Trophoblast cell (in vitro differentiated cells and primary cell): Measurements from ENCODE around the gene YES1.
"Not testable (repeated sequence)": the region's sequence is repeated elsewhere in the genome, so short reads cannot be mapped to it uniquely, and the experiment has no call there.

Source experiments
- DNase-seq, 2 donors: peaks; one replicate each; pipeline ENCODE4 v3.0.0-alpha.2; 2016
- H2AFZ ChIP-seq: 2 replicates; pipeline ENCODE4 v1.6.1; 2013; ENCODE audit warnings: low read length, moderate library complexity, mild to moderate bottlenecking; ENCODE audit not compliant: insufficient read depth, poor library complexity
- H2AK5ac ChIP-seq: 2 replicates; pipeline ENCODE4 v1.6.1; 2013; ENCODE audit warnings: mild to moderate bottlenecking, low read length
- H2BK120ac ChIP-seq: 2 replicates; pipeline ENCODE4 v1.6.1; 2013; ENCODE audit warnings: low read length, mild to moderate bottlenecking, moderate library complexity; ENCODE audit not compliant: insufficient read depth, poor library complexity
- H2BK12ac ChIP-seq: 2 replicates; pipeline ENCODE4 v1.6.1; 2013; ENCODE audit warnings: mild to moderate bottlenecking, low read length, moderate library complexity
- H2BK5ac ChIP-seq: 2 replicates; pipeline ENCODE4 v1.6.1; 2013; ENCODE audit warnings: low read length, low read depth, moderate library complexity, mild to moderate bottlenecking; ENCODE audit not compliant: poor library complexity
- H3K14ac ChIP-seq: 2 replicates; pipeline ENCODE4 v1.6.1; 2013; ENCODE audit warnings: mild to moderate bottlenecking, low read length
- H3K18ac ChIP-seq: 2 replicates; pipeline ENCODE4 v1.6.1; 2013; ENCODE audit warnings: mild to moderate bottlenecking, low read length
- H3K23ac ChIP-seq: 2 replicates; pipeline ENCODE4 v1.6.1; 2013; ENCODE audit warnings: low read length
- H3K27ac ChIP-seq: 2 replicates; pipeline ENCODE4 v1.5.1; 2013; ENCODE audit warnings: low read depth, mild to moderate bottlenecking, inconsistent platforms, low read length, moderate library complexity
- H3K27me3 ChIP-seq: 2 replicates; pipeline ENCODE4 v1.6.1; 2013; ENCODE audit warnings: inconsistent platforms, mild to moderate bottlenecking, low read length, moderate library complexity; ENCODE audit not compliant: insufficient read depth
- H3K36me3 ChIP-seq, 2 experiments: 1 replicate in 1 of 2; 2 replicates in 1 of 2; pipeline ENCODE4 v1.6.1; 2013; ENCODE audit warnings: low read length in 2 of 2, mild to moderate bottlenecking in 2 of 2, moderate library complexity in 1 of 2; ENCODE audit not compliant: insufficient read depth in 2 of 2, control insufficient read depth in 1 of 2
- H3K4ac ChIP-seq: 2 replicates; pipeline ENCODE4 v1.6.1; 2013; ENCODE audit warnings: low read depth, mild to moderate bottlenecking, low read length, moderate library complexity
- H3K4me1 ChIP-seq, 2 experiments: 1 replicate in 1 of 2; 2 replicates in 1 of 2; pipeline ENCODE4 v1.6.1; 2013; ENCODE audit warnings: low read length in 2 of 2, mild to moderate bottlenecking in 2 of 2, moderate library complexity in 1 of 2; ENCODE audit not compliant: insufficient read depth in 2 of 2, control insufficient read depth in 1 of 2
- H3K4me2 ChIP-seq: 2 replicates; pipeline ENCODE4 v1.6.1; 2013; ENCODE audit warnings: inconsistent platforms, mild to moderate bottlenecking, low read length, moderate library complexity
- H3K4me3 ChIP-seq: 2 replicates; pipeline ENCODE4 v1.5.1; 2013; ENCODE audit warnings: mild to moderate bottlenecking, low read depth, low read length, inconsistent platforms
- H3K79me1 ChIP-seq: one replicate; pipeline ENCODE4 v1.6.1; 2013; ENCODE audit warnings: low read length
- H3K79me2 ChIP-seq: 2 replicates; pipeline ENCODE4 v1.6.1; 2013; ENCODE audit warnings: low read length, mild to moderate bottlenecking; ENCODE audit not compliant: control insufficient read depth, insufficient read depth, poor library complexity
- H3K9ac ChIP-seq: 2 replicates; pipeline ENCODE4 v1.6.1; 2013; ENCODE audit warnings: mild to moderate bottlenecking, low read length
- H3K9me3 ChIP-seq: 2 replicates; pipeline ENCODE4 v1.6.1; 2013; ENCODE audit warnings: low read depth, mild to moderate bottlenecking, control low read depth, inconsistent platforms, low read length; ENCODE audit not compliant: insufficient read depth
- H4K12ac ChIP-seq: 2 replicates; pipeline ENCODE4 v1.6.1; 2013; ENCODE audit warnings: low read depth, mild to moderate bottlenecking, low read length, moderate library complexity
- H4K8ac ChIP-seq: 2 replicates; pipeline ENCODE4 v1.6.1; 2013; ENCODE audit warnings: low read depth, mild to moderate bottlenecking, low read length, moderate library complexity
- H4K91ac ChIP-seq: one replicate; pipeline ENCODE4 v1.6.1; 2013; ENCODE audit warnings: low read depth, mild to moderate bottlenecking, low read length, moderate library complexity
- WGBS: extraction: QIAGEN DNeasy Blood & Tissue Kit; methylation state at CpG from one replicate; pipeline ENCODE4 v1.1.7; 2013; ENCODE audit warnings: missing lambda C conversion rate; ENCODE audit not compliant: insufficient read length, insufficient coverage; ENCODE audit errors: extremely low coverage; 5-methylcytosine and 5-hydroxymethylcytosine counted together

YES1 gene

GRCh38 chr18:784470-785172 lies 27.4 kb downstream of the YES1 start:
- Histone ChIP-seq H2AK5ac (no peak overlapping the region), H3K27me3 (no peaks in the 10 kb centered on the region), H3K9ac (no peak overlapping the region), H3K4ac (no peak overlapping the region), H3K4me2 (no peak overlapping the region), H3K14ac (no peak overlapping the region), H4K8ac (no peak overlapping the region), H4K91ac (no peak overlapping the region), H4K12ac (no peak overlapping the region), H3K79me2 (peaks cover 7% of the 10 kb centered on the region), H3K4me3 (no peak overlapping the region), H3K79me1 (no peaks in the 10 kb centered on the region), H3K9me3 (no peaks in the 10 kb centered on the region), H2BK120ac (no peak overlapping the region), H3K27ac (no peak overlapping the region), H3K36me3 (no peaks in the 10 kb centered on the region), H2AFZ (no peak overlapping the region), H3K23ac (no peak overlapping the region), H3K18ac (no peak overlapping the region), H2BK12ac (no peak overlapping the region), H2BK5ac (no peak overlapping the region), H3K4me1 (peaks cover 0 to 5% of the 10 kb centered on the region in 2 experiments)
- WGBS = no CpG with 5 or more reads among the region's 5 CpGs
- DNase-seq = no peak

- Histone ChIP-seq H3K4me1 (peaks cover 2 to 3% of the 10 kb centered on the region in 2 experiments), H3K79me2 (peaks cover 2% of the 10 kb centered on the region), H3K36me3 (no peaks in the 10 kb centered on the region), H2AK5ac (no peak overlapping the region), H3K27ac (no peak overlapping the region), H3K23ac (no peak overlapping the region), H3K14ac (no peak overlapping the region), H3K18ac (no peak overlapping the region), H4K12ac (no peak overlapping the region), H2BK120ac (no peak overlapping the region), H4K91ac (no peak overlapping the region), H3K27me3 (no peaks in the 10 kb centered on the region), H3K4ac (no peak overlapping the region), H3K9ac (no peak overlapping the region), H2AFZ (no peak overlapping the region), H3K79me1 (no peaks in the 10 kb centered on the region), H4K8ac (no peak overlapping the region), H3K4me3 (no peak overlapping the region), H3K9me3 (no peaks in the 10 kb centered on the region), H2BK5ac (no peak overlapping the region), H3K4me2 (no peak overlapping the region), H2BK12ac (no peak overlapping the region)
- no peak for DNase-seq
- no CpG with 5 or more reads among the region's 4 CpGs for WGBS
These were observed 33.7 kb downstream of the YES1 start for GRCh38 chr18:778194-778927.

DNA sequence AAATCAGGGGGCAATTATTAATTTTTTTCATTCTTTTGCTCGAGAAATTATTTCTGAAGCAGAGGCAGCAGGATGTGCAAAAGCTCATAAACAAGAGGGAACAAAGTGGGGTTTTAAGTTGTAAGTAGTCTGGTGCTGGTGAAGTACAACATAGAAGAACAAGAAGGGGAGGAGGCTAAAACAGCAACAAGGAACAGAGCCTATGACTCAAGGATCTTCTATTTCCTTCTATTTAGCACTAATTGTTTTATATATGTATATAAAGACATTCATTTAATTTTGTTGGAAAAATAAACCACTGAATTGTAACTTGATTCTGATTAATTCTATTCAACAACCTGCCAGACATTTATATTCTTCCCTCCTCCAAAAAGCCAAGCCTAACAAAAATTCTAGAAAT lies 35.0 kb downstream of the YES1 start:
- no CpG with 5 or more reads among the region's 1 CpG for WGBS
- Histone ChIP-seq H3K27me3 (no peaks in the 10 kb centered on the region), H3K36me3 (no peaks in the 10 kb centered on the region), H3K23ac (no peak overlapping the region), H3K4ac (no peak overlapping the region), H3K79me2 (peaks cover 2% of the 10 kb centered on the region), H3K4me1 (peaks cover 2 to 3% of the 10 kb centered on the region in 2 experiments), H2BK5ac (no peak overlapping the region), H3K9me3 (no peaks in the 10 kb centered on the region), H2BK120ac (no peak overlapping the region), H3K4me2 (no peak overlapping the region), H4K8ac (no peak overlapping the region), H3K27ac (no peak overlapping the region), H2AK5ac (no peak overlapping the region), H3K9ac (no peak overlapping the region), H2AFZ (no peak overlapping the region), H3K18ac (no peak overlapping the region), H4K91ac (no peak overlapping the region), H4K12ac (no peak overlapping the region), H3K79me1 (no peaks in the 10 kb centered on the region), H3K4me3 (no peak overlapping the region), H2BK12ac (no peak overlapping the region), H3K14ac (no peak overlapping the region)
- DNase-seq = no peak

DNA sequence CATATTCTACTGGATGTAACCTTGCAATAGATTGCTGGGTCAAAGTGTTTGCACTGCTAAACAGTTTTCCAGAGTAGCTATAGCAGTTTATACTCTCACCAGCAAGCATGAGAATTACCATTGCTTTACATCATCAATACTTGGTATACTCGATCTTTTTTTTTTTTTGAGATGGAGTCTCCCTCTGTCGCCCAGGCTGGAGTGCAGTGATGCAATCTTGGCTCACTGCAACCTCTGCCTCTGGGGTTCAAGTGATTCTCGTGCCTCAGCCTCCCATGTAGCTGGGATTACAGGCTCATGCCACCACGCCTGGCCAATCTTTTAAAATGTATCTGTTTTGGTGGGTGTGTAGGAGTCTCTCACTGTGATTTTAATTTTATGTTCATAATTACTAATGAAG lies 36.0 kb downstream of the YES1 start:
- not testable (repeated sequence) for H2AFZ ChIP-seq, H3K9me3 ChIP-seq, H2BK12ac ChIP-seq, H2BK5ac ChIP-seq, H3K79me2 ChIP-seq, H4K12ac ChIP-seq, H3K27me3 ChIP-seq, H3K9ac ChIP-seq, H3K4me1 ChIP-seq, H4K91ac ChIP-seq, H3K4me2 ChIP-seq, H3K79me1 ChIP-seq, DNase-seq, H2AK5ac ChIP-seq, H3K27ac ChIP-seq, H3K23ac ChIP-seq, H3K4me3 ChIP-seq, H3K4ac ChIP-seq, H2BK120ac ChIP-seq, H4K8ac ChIP-seq, H3K18ac ChIP-seq, H3K36me3 ChIP-seq, H3K14ac ChIP-seq
- no CpG with 5 or more reads among the region's 4 CpGs for WGBS
